GM21576 (cell line): ENCODE data around the gene TSPAN2.
"Not testable (repeated sequence)": the region's sequence is repeated elsewhere in the genome, so short reads cannot be mapped to it uniquely, and the experiment has no call there.

Source experiments
- ATAC-seq: cut with Tn5 transposase; IDR thresholded peaks from one replicate; pipeline ENCODE4 v1.9.1; 2021; ENCODE audit warnings: mild to moderate bottlenecking, moderate library complexity; ENCODE audit not compliant: unreplicated experiment

TSPAN2 gene

DNA sequence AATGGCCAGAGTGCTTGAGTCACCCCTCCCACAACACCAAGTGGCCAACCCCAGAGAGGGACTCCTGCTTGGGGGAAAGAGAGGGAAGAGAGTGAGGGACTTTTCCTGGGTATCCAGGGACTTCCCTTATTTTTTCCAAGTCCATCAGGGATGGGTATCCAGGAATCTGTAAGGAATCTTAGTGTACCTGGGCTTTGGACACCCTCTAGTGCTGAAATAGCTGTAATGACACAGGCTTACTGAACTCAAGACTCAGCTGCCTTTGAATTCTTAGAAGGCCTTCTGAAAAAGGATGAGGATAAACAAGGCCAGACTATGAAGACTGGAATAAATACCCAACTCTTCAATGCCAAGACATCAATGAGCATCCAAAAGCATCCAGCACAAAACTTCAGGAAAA lies 47.6 kb downstream of the TSPAN2 start:
- ATAC-seq = no peak

DNA sequence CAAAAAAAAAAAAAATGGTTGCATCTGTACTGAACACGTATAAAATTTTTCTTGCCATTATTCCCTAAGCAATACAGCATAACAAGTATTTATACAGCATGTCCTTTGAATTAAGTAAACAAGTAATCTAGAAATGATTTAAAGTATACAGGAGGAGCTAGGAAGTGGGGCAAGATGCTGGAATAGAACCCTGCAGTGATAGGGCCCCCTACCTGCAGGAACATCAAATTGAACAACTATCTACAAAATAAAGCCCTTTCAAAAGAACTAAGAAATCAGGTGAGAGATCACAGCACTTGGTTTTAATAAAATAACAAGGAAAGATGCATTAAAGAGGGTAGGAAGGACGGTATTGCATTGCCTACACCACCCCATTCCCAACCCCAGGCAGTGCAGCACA lies 48.8 kb downstream of the TSPAN2 start:
- no peak for ATAC-seq

GRCh38 chr1:115036814-115037507 lies 52.3 kb downstream of the TSPAN2 start:
- no peak for ATAC-seq

DNA sequence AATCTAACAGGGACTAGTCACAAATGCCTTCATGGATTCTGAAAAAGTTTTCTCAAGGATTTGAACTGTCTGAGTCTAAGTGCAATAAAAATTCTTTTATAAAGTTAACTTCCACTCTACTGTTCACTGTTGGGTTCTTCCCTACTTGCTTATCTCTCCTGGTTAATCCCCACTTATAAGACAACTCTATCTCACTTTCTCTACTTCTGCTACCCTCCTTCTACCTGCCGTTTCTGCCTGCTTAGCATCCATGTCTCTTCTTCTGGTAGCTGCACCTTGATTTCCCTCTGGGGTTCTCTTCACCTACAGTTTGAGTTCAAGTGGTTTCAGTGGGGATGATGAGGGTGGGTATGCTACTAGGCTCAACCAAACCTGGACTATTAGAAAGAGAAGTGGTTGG lies 53.7 kb downstream of the TSPAN2 start:
- no peak for ATAC-seq

DNA sequence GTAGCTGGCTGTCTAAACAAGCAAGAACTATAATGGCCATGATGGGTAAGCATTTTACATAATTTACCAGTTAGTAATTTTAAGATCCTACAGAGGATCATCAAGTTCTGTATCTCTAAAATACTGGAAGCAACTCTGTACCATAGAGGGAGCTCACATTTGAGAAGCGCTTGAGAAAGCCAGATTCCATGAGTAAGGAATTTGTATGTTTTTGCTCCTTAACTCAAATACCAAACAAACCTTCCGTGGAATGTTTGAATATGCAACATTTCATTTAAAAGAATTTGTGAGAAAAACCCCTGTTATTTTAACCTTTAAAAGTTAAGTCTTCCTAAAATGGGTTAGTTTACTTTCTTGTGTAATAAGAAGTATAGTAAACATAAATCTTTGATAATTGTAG lies 57.7 kb downstream of the TSPAN2 start:
- no peak for ATAC-seq

DNA sequence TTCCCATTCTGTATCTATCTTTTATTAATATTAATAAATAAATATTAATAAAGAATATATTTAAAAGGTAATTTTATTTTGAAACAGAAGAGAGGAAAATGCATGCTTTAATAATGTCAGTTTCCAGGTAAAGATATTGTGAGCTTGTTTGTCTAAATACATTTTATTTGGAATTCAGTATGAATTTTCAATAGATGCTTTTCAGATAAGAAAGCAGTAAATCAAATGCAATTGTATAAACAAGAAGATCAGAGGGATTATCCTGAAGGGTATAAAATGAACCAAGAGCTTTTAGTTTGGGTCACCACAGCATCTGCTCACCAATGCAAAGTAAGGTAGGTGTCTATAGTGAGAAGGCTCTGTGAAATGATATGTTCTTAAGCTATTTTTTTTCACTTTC lies 59.8 kb downstream of the TSPAN2 start, which contains the start of gene TSHB:
Gene TSHB, plus strand, starts transcription at position 301 of the 400 bp plus-strand sequence. CDS start 3,537 bp downstream, outside the sequence.
- no peak for ATAC-seq

DNA sequence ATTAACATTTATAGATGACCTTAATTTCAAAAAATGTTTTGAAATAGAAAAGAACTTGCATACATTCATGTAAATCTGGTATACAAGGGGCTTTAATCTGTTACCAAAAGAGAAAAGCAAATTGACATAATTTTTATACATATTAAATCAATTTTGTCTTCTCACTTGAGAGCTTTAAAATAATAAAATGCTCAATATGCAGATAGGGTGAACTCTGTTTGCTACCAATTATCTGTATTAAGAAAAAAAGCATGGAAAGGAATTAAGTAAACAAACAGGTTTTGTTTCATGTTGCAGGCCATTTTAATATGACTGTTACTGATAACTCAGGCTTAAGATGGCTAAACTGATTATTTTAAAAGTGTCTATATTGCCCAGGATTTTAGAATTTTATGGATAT lies 65.7 kb downstream of the TSPAN2 start:
- no peak for ATAC-seq

DNA sequence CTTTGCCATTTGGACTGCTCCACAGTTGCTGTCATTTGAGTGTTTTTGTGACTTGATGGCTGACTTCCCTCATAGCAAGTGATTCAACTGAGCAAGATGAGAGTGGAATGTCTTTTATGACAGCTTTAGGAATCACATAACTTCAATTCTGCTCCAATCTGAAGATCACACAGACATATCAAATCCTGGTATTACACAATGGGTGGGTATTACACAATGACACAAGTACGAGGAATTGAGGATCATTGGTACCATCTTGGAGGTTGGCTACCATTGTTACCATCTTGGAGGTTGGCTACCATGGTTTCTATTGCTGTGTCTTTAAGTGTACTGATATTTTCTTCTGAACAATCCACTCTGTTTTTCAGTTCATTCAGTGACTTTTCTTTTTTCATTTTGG lies 68.2 kb downstream of the TSPAN2 start:
- ATAC-seq = no peak

DNA sequence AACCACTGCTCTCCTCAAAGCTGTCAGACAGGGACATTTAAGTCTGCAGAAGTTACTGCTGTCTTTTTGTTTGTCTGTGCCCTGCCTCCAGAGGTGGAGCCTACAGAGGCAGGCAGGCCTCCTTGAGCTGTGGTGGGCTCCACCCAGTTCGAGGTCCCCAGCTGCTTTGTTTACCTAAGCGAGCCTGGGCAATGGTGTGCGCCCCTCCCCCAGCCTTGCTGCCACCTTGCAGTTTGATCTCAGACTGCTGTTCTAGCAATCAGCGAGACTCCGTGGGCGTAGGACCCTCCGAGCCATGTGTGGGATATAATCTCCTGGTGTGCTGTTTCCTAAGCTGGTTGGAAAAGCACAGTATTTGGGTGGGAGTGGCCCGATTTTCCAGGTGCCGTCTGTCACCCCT lies 69.8 kb downstream of the TSPAN2 start:
- not testable (repeated sequence) for ATAC-seq

GRCh38 chr1:115013792-115014191 lies 75.5 kb downstream of the TSPAN2 start:
- ATAC-seq = no peak

GRCh38 chr1:115012434-115012833 lies 76.9 kb downstream of the TSPAN2 start:
- ATAC-seq = no peak

DNA sequence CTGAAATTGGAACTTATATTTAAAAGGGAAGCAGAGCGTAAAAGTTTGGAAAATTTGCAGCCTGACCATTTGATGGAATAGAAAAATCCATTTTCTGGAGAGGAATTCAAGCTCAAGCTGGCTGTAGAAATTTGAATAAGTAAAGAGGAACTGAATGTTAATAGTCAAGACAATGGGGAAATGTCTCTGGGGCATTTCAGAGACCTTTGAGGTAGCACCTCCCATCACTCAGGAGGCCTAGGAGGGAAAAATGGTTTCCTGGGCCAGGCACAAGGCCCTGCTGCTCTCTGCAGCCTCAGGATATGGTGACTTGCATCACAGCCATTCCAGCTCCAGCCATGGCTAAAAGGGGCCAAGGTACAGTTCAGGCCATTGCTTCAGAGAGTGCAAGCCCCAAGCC lies 77.3 kb downstream of the TSPAN2 start:
- no peak for ATAC-seq

DNA sequence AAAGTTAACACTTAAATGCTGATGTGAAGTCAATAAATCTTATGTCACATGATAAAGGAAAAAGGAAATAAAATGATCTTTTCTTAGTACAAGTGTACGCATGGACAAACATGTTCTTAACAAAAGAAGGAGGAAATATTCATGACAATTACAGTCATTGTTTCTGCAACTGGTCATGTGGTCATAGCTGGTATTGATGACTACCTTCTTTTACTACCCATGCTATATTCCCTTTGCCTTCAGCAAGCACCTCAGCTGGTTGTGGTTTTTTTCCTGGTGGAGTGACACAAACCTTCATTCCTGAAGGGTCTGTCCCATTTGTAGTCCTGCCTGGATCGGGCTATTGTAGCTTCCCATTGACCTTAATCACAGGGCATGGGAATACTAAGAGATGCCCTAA lies 83.1 kb downstream of the TSPAN2 start:
- ATAC-seq = no peak
